GM18511 (cell line): ENCODE results near the gene TNFRSF14.
A peak's percentile ranks its signal among the peaks of the same experiment; 100 is the strongest.

Source experiments
- ATAC-seq: cut with Tn5 transposase; IDR thresholded peaks from one replicate; pipeline ENCODE4 v1.9.1; 2021; ENCODE audit warnings: mild to moderate bottlenecking, moderate library complexity; ENCODE audit not compliant: unreplicated experiment

TNFRSF14 gene

DNA sequence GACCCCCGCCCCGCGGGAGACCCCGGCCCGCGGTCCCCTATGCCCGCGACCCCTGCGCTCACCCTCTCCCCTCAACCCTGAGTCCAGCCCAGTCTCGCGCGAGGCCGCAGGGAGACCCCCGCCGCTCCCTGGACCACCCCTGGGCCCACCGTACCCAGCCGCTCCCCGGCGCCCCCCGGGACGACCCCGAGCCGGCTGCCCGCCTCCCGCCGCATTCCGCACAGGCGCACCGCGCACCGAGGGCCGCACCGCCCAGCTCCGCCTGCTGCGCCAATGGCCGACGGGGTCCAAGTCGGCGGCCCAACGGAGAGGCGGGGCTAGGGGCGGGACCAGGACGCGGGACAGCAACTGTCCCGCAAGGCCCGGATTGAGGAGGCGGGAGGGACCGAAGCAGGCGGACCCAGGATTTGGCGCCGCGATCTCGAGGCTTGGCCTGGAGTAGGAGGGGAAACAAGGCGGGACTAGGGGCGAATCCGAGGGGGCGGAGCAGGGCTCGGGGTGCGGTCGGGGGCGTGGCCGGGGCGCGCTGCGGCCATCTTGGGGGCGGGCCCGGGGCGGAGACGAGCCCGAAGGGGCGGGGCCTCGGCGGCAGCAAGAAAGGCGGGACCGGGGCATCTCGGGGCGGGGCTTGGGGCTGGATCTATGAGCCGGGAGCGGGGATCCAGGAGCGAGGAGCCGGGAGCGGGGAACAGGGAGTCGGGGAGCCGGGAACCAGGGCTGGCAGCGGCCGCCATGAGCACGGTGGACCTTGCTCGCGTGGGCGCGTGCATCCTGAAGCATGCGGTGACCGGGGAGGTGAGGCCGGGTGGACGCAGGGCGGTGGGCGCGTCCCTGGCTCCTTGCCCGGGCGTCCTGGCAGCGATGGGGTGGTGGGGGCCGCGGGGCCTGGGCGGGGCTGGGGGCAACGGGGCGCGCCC is 30.2 kb downstream of the TNFRSF14 start, which contains the start of gene PRXL2B:
PRXL2B (plus strand) TSS at position 624 of the 917 bp plus-strand sequence; CDS start at position 733, 109 bp downstream.
- ATAC-seq, result peak; percentile 69

DNA sequence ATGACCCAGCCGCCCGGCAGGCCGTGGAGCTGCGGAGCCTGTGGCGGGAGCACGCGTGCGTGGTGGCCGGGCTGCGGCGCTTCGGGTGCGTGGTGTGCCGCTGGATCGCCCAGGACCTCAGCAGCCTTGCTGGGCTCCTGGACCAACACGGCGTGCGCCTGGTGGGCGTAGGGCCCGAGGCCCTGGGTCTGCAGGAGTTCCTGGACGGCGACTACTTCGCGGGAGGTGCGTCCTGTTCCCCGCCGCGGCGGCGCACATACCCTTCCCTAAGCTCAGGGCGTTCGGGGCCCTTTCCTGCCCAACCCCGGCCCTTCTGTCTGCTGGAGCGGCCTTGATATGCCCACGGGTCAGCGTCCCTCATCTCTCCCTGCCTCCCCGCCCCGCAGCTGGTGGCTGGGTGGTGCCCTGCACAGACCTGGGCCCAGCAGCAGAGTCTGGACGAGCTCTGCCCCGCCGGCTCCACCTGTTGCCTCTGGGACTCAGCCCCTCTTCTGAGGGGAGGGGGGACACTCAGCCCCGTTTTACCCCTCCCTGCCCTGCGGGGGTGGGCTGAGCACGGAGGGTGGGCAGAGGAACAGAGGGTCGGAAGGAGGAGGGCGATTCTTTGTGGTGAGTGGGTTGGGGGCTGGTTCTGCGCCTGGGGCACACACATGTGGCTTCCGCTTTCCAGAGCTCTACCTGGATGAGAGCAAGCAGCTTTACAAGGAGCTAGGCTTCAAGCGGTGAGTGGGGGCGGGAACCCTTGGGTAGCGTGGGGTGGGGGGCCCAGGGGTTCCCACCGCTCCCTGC is 31.1 kb downstream of the TNFRSF14 start:
- no peak for ATAC-seq

DNA sequence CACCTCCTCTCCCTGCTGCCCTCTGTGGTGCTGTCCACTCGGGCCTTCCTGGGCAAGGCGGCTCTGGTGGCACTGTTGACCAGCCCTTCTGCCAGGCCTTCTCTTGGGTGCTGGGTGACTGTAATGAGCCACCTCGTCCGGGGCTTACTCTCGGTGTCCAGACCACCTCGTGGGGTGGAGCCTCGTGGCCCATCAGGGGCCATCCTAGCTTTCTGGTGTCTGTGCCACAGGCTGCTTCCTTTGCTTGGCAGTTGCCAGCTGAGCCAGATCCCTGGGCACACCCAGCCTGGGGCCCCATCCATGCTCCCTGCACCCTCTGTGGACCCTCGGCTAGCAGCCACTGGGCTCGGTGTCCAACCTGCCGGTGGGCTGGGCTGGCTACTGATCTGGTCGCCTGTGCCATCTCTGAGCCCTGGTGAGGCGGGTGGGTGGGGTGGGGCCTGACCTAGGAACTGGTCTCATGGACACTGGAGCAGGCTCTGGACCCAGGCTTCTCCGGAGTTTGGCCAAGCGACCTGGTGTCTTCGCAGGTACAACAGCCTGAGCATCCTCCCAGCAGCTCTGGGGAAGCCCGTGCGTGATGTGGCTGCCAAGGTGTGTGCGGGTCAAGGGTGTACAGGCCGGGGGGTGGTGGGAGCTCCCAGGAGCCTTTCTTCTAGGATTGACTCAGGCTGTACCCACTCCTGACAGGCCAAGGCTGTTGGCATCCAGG is 31.8 kb downstream of the TNFRSF14 start:
- ATAC-seq, result no peak

DNA sequence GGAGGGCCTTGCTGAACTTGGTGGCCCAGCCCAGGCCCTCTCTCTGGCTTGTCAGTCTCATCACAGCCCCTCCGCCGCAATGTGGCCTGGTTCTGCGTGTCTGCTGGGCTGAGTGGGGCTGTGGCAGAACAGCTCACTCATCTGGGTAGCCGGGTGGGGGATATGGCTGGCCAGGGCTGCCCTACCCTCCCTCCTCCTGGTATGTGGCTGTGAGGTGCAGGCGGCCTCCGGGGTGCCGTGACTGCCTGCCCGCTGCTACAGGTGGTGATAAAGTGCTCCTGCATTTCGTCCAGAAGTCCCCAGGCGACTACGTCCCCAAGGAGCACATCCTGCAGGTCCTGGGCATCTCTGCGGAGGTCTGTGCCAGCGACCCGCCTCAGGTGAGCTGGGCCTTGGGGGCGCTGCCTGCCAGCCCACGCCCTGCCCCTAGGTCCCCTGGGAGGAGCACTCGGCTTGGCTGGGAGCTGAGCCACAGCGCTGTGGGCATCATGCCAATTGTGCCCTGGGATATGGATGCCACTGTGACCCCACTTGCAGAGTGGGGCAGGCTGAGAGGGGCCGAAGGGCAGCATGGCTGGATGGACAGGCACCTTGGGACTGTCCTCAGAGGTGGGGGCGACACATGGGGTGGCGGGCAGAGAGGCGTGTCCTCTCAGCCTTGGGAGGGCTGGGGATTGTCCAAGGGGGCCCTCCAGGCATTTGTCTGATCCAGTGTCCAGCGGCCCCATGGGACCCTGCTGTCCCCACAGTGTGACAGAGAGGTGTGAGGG is 32.7 kb downstream of the TNFRSF14 start:
- no peak for ATAC-seq

GRCh38 chr1:2589431-2590232 is 33.5 kb downstream of the TNFRSF14 start:
- ATAC-seq, result no peak

DNA sequence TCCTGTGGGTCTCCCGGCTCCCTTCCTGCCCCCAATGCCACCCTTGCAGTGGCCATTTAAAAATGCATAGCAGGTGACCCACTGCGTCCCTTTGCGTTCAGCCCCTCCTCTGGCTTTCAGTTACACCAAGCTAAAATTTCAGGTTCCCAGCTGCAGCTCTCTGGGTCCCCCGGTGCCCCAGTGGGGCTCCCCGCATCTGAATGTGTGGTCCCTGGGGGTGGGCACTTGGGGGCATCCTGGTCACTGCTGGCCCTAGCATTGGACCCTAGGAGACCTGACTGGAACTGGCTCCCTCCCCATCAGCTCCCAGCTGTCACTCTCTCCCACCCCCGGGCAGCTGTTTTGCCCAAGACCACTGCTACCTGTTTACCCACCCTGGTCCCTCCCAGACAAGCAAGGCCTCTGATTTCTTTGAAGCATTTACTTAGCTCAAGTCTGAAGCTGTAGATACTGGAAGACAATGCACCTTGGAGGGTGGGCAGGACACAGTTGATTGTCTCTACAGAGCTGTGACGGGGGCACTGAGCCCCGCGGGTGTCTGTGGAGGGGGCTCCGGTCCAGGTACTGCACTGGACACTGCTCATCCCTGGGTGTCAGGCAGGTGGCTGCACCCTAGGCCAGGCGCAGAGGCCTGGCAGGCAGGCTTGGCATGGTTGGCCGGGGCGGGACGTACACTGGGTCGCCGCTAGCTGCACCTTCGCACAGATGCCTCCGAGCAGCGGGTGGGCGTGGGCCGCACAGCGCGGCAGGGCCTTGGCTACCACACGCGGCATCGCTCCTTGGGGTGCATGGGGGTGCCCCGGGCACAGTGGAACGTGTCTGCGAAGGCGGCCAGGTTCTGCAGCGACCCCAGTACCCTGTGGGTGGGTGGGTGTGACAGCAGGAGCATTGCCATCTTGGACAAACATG is 34.3 kb downstream of the TNFRSF14 start:
- ATAC-seq, result no peak

- ATAC-seq, result no peak
These were observed 35.0 kb downstream of the TNFRSF14 start for GRCh38 chr1:2591233-2591580.

DNA sequence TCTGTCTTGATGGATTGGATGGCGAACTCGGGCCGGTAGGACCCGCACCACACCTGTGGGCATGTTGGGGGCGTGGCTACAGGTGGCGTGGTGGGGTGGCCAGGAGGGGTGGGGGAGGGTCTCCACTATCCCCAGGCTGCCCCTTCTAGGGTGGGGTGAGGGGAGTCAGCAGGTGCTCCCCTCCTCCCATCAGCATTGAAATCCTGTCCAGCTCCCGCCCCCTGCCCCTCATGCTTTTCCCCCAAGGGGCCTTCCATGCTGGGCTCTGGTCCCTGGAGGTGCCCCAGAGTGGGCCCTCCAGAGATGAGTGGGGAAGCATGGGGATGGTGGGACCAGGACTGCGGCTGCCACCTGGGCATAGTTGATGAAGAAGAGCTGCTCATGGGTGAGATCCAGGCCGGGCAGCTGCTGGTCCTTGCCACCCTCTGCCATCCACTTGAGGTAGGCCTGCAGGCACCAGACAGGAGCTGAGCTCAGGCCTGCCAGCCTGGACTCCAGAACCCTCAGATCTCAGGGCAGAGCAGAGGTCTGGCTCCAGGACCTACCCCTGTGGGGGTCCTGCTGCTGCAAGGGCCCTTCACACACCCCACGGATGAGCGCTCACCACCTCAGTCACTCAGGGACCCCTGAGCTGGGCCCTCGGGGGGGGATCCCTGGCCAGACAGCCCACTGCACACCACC is 35.5 kb downstream of the TNFRSF14 start:
- ATAC-seq, result no peak

DNA sequence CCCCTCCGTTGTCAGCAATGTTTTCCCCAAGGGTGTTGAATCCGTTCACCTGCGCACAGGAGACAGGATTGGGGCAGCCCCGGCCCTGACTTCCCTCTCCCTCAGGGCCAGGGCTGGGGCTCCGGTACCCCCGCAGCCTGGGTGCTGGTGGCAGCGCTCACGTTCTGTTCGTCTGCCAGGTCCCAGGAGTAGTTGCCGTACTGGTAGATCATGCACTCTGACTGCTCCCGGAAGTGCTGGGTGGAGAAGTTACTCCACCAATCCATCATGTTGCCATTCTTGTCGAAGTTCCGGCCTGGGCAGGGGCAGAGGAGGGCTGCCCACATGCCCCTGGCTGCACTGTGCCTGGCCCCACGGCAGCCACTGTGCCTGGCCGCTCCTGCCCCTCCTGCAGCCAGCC is 36.5 kb downstream of the TNFRSF14 start:
- ATAC-seq, result no peak

DNA sequence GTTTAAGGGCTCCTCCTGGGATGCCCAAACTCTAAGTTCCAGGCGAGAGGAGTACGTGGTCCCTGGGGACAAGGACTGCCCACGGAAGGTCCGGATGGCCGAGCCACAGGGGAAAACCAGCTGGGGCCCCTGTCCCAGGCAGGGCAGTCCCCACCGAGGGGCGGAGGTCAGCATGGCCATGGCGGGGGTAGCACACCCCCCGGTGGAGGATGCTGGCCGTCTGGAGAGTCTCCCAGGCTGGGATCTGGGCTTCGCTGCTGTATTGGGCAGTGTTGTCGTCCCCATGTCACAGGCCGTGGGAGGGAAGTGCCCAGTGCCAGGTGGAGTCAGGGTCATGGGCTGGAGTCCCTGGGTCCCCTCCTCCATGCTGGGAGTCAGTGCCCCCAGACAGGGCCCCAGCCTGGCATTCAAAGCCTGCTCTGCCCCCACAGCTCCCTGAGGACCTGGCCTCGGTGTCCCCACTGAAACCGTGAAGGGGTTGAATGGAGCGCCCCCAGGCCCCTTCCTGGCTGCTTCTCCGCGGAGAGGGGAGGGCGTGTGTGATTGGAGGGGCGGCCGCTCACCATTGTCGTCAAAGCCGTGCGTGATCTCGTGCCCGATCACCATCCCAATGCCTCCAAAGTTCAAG is 37.2 kb downstream of the TNFRSF14 start:
- no peak for ATAC-seq

- no peak for ATAC-seq
These were observed 38.0 kb downstream of the TNFRSF14 start for GRCh38 chr1:2594001-2594640.

GRCh38 chr1:2594641-2595131 is 38.5 kb downstream of the TNFRSF14 start:
- ATAC-seq, result no peak

- no peak for ATAC-seq
These were observed 39.2 kb downstream of the TNFRSF14 start for GRCh38 chr1:2595261-2595811.

- no peak for ATAC-seq
These were observed 39.8 kb downstream of the TNFRSF14 start for GRCh38 chr1:2595812-2596529.

DNA sequence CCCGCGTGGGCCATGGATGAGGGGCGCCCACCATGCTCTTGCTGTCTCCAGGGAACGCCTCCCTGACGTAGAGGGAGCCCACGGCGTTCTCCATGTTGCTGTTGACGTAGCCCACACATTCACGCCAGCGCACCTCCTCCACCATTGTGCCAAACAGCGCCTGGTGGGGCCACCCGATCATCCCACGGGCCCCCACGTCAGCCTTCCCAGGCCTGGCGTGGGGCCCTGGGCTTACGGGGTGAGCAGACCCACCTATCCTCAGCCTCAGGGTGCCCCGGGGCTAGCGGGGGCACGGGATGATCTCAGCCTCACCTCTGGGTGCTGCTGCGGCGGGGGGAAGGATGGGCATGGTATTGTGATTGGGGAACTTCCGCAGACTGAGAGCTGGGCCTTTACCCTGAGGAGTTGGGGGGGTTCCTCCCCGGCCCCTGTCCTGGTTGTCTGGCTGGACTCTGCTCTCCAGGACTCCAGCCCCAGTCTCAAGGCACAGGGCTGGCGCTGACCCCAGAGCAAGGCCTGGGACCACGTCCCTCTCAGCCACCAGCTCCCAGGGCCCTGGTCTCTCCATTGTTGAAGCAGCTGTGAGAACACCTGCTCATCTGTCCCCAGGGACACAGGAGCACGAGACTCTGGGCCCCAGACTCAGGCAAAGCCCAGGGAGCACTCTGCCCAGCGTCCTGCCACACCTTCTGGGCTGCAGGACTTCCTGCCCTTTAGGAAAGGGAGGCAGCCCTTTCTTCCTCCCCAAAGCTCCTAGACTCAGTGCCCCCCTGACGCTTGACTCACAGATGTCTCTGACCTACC is 40.6 kb downstream of the TNFRSF14 start:
- no peak for ATAC-seq
